H1 (cell line): ENCODE results near the gene SMTNL2. TPM values are rescaled to one million over a fixed set of nuclear protein-coding genes. Genes with fewer than 3 reads are reported as not detected.

ENCODE experiments used
- CTCF ChIA-PET: fragments of 300-600 bp; sonication (Branson Sonifier 250); formaldehyde crosslinking; loops from one replicate; lab custom pipeline; 2021; ENCODE audit not compliant: partially characterized antibody; lab: Charles Lee
- POLR2A ChIA-PET: fragments of 300-600 bp; sonication (Branson Sonifier 250); formaldehyde crosslinking; loops from one replicate; lab custom pipeline; 2021; ENCODE audit warnings: inconsistent platforms; ENCODE audit not compliant: partially characterized antibody; lab: Charles Lee
- DNase-seq, 2 experiments: peaks; one replicate each; pipeline versions ENCODE4 v3.0.0 to v3.0.0-alpha.2; 2010 to 2022; ENCODE audit warnings: low spot score in 2 of 2, low read depth in 1 of 2, mixed read lengths in 1 of 2
- FAIRE-seq: peaks from 2 replicates; lab custom pipeline; 2011; peaks lifted over from hg19 to GRCh38; lab: Jason Lieb, UNC
- H2AFZ ChIP-seq: 2 replicates; pipeline ENCODE4 v1.8.1; 2012; ENCODE audit warnings: low read length, inconsistent platforms
- H2AK5ac ChIP-seq: 2 replicates; pipeline ENCODE4 v1.6.1; 2013; ENCODE audit warnings: low read depth, low read length
- H2BK120ac ChIP-seq: replicated peaks from 2 replicates; pipeline ENCODE3; 2013; ENCODE audit warnings: low read depth, low read length, inconsistent platforms
- H2BK12ac ChIP-seq: 2 replicates; pipeline ENCODE4 v1.6.1; 2013; ENCODE audit warnings: low read depth, low read length
- H2BK15ac ChIP-seq: 2 replicates; pipeline ENCODE4 v1.6.1; 2013; ENCODE audit warnings: low read length
- H2BK20ac ChIP-seq: 2 replicates; pipeline ENCODE4 v1.6.1; 2013; ENCODE audit warnings: low read length
- H2BK5ac ChIP-seq: 2 replicates; pipeline ENCODE4 v1.6.1; 2013; ENCODE audit warnings: low read depth, low read length
- H3K14ac ChIP-seq: 2 replicates; pipeline ENCODE4 v1.6.1; 2013; ENCODE audit warnings: inconsistent platforms; ENCODE audit not compliant: insufficient read length
- H3K18ac ChIP-seq: 2 replicates; pipeline ENCODE4 v1.6.1; 2013; ENCODE audit warnings: low read length; ENCODE audit errors: extremely low read depth
- H3K23ac ChIP-seq: 2 replicates; pipeline ENCODE4 v1.6.1; 2013; ENCODE audit warnings: inconsistent platforms; ENCODE audit not compliant: insufficient read length
- H3K23me2 ChIP-seq: 2 replicates; pipeline ENCODE4 v1.6.1; 2013; ENCODE audit warnings: low read depth, low read length
- H3K27ac ChIP-seq: 2 replicates; pipeline ENCODE4 v1.6.1; 2011; ENCODE audit warnings: low read depth, low read length, inconsistent platforms
- H3K27me3 ChIP-seq, 4 experiments: replicated peaks in 1 of 4; 1 replicate in 1 of 4; 2 replicates in 3 of 4; pipeline versions ENCODE4 v1.6.1 to v1.8.1; 2011 to 2013; ENCODE audit warnings: low read length in 3 of 4, mild to moderate bottlenecking in 3 of 4, inconsistent platforms in 2 of 4, mixed read lengths in 2 of 4, moderate library complexity in 1 of 4; ENCODE audit not compliant: control insufficient read depth in 3 of 4, insufficient read depth in 3 of 4; ENCODE audit errors: extremely low read depth in 1 of 4
- H3K36me3 ChIP-seq, 4 experiments: 2 replicates each; pipeline versions ENCODE4 v1.6.1 to v1.8.1; 2011 to 2013; ENCODE audit warnings: mild to moderate bottlenecking in 4 of 4, low read length in 3 of 4, moderate library complexity in 2 of 4, control low read depth in 1 of 4, inconsistent platforms in 1 of 4; ENCODE audit not compliant: insufficient read depth in 4 of 4, control insufficient read depth in 2 of 4
- H3K4ac ChIP-seq: replicated peaks from 2 replicates; pipeline ENCODE3; 2013; ENCODE audit warnings: low read length, low read depth, mixed read lengths, inconsistent platforms; ENCODE audit not compliant: insufficient read length
- H3K4me1 ChIP-seq, 4 experiments: replicated peaks in 1 of 4; 1 replicate in 1 of 4; 2 replicates in 3 of 4; pipeline versions ENCODE4 v1.6.1 to v1.8.1; 2011 to 2013; ENCODE audit warnings: low read length in 3 of 4, inconsistent platforms in 2 of 4, mixed read lengths in 1 of 4; ENCODE audit not compliant: insufficient read depth in 4 of 4, control insufficient read depth in 3 of 4
- H3K4me2 ChIP-seq, 2 experiments: 2 replicates each; pipeline versions ENCODE4 v1.6.1 to v1.8.1; 2011 to 2013; ENCODE audit warnings: low read depth in 2 of 2, low read length in 2 of 2, control low read depth in 1 of 2, inconsistent platforms in 1 of 2, mild to moderate bottlenecking in 1 of 2; ENCODE audit not compliant: insufficient read depth in 1 of 2
- H3K4me3 ChIP-seq, 4 experiments: fragments of 200-600, 300-600 bp in 1 of 4; sonication (generic), shearing (Covaris generic), sonication (Bioruptor Twin) in 1 of 4; 2 replicates each; pipeline versions ENCODE4 v1.5.1 to v1.8.1; 2011 to 2016; ENCODE audit warnings: low read length in 4 of 4, low read depth in 3 of 4, control low read depth in 2 of 4, inconsistent platforms in 2 of 4, mild to moderate bottlenecking in 2 of 4, mixed read lengths in 1 of 4, moderate library complexity in 1 of 4; ENCODE audit not compliant: insufficient read depth in 2 of 4; ENCODE audit errors: extremely low read depth in 1 of 4
- H3K56ac ChIP-seq: replicated peaks from 2 replicates; pipeline ENCODE3; 2013; ENCODE audit warnings: low read depth, mild to moderate bottlenecking, mixed read lengths, low read length, inconsistent platforms; ENCODE audit not compliant: insufficient read length
- H3K79me1 ChIP-seq: 2 replicates; pipeline ENCODE4 v1.6.1; 2013; ENCODE audit warnings: low read depth, low read length, control low read depth
- H3K79me2 ChIP-seq, 2 experiments: 2 replicates each; pipeline versions ENCODE4 v1.6.1 to v1.8.1; 2012 to 2013; ENCODE audit warnings: low read length in 2 of 2, mild to moderate bottlenecking in 2 of 2, inconsistent platforms in 1 of 2; ENCODE audit not compliant: insufficient read depth in 2 of 2, control insufficient read depth in 1 of 2
- H3K9ac ChIP-seq, 4 experiments: replicated peaks in 1 of 4; 1 replicate in 1 of 4; 2 replicates in 3 of 4; pipeline versions ENCODE4 v1.6.1 to v1.8.1; 2011 to 2013; ENCODE audit warnings: low read depth in 3 of 4, low read length in 3 of 4, control low read depth in 2 of 4, mild to moderate bottlenecking in 2 of 4, moderate library complexity in 2 of 4, inconsistent platforms in 1 of 4; ENCODE audit errors: extremely low read depth in 1 of 4
- H3K9me3 ChIP-seq, 2 experiments: 2 replicates each; pipeline versions ENCODE4 v1.6.1 to v1.8.1; 2012 to 2013; ENCODE audit warnings: mild to moderate bottlenecking in 2 of 2, moderate library complexity in 2 of 2, control low read depth in 1 of 2, inconsistent platforms in 1 of 2, low read depth in 1 of 2, low read length in 1 of 2, mixed read lengths in 1 of 2; ENCODE audit not compliant: insufficient read depth in 2 of 2
- H4K20me1 ChIP-seq, 2 experiments: replicated peaks in 1 of 2; 2 replicates each; pipeline versions ENCODE3 to v1.8.1; 2011 to 2013; ENCODE audit warnings: inconsistent platforms in 2 of 2, low read length in 2 of 2, mild to moderate bottlenecking in 1 of 2; ENCODE audit not compliant: insufficient read depth in 2 of 2, control insufficient read depth in 1 of 2
- H4K5ac ChIP-seq: 2 replicates; pipeline ENCODE4 v1.6.1; 2013; ENCODE audit warnings: low read length, low read depth, mixed read lengths, inconsistent platforms; ENCODE audit not compliant: insufficient read length
- H4K8ac ChIP-seq: 2 replicates; pipeline ENCODE4 v1.8.0; 2013; ENCODE audit warnings: mild to moderate bottlenecking, moderate library complexity, low read length, inconsistent platforms; ENCODE audit not compliant: insufficient read depth; ENCODE audit errors: extremely low read depth
- H4K91ac ChIP-seq: replicated peaks from 2 replicates; pipeline ENCODE3; 2013; ENCODE audit warnings: low read length, mixed read lengths, inconsistent platforms; ENCODE audit not compliant: insufficient read length
- RBBP5 ChIP-seq: IDR thresholded peaks from 2 replicates; pipeline ENCODE4 v1.7.1; 2012; ENCODE audit warnings: low read depth, mild to moderate bottlenecking, inconsistent platforms, low read length, moderate library complexity, borderline replicate concordance
- SAP30 ChIP-seq: fragments of 300-600 bp; sonication (generic); IDR thresholded peaks from 2 replicates; pipeline ENCODE4 v1.7.1; 2012; ENCODE audit warnings: low read length, moderate library complexity, mild to moderate bottlenecking, inconsistent platforms; ENCODE audit not compliant: insufficient read depth, insufficient replicate concordance
- TCF12 ChIP-seq: IDR thresholded peaks from 2 replicates; pipeline ENCODE4 v1.6.1; 2011; ENCODE audit warnings: low read depth, mild to moderate bottlenecking, low read length
- WGBS, 2 experiments: shearing (Covaris generic) in 1 of 2; methylation state at CpG; one replicate each; pipeline versions ENCODE4 v1.1.6 to v1.1.7; 2013 to 2015; ENCODE audit warnings: low lambda C conversion rate in 2 of 2, mixed read lengths in 2 of 2, inconsistent platforms in 1 of 2, low coverage in 1 of 2, missing lambda C conversion rate in 1 of 2; ENCODE audit not compliant: insufficient replicate concordance in 2 of 2, insufficient coverage in 1 of 2, insufficient read length in 1 of 2; ENCODE audit errors: extremely low coverage in 1 of 2, missing lambda C conversion rate in 1 of 2; 5-methylcytosine and 5-hydroxymethylcytosine counted together
- polyA plus RNA-seq, 7 experiments: library from polyadenylated mRNA; depleted of rRNA in 3 of 7; stranded (reverse) in 5 of 7; unstranded in 2 of 7; fragments of >200 nt in 5 of 7; fragments of 200-250 nt in 2 of 7; gene quantifications; 1 replicate in 5 of 7; 2 replicates in 1 of 7; 4 replicates in 1 of 7; pipeline versions ENCODE4 v1.2.1 to v1.2.3, GENCODE V29; 2011 to 2013; ENCODE audit warnings: missing spikeins in 2 of 7, mixed read lengths in 2 of 7
- total RNA-seq: library from RNA; stranded (reverse); fragmentation: NEBNext Ultra II Directional; extraction: Animal tissue kit (Norgen Biotek cat#: 25700); gene quantifications from 2 replicates; pipeline ENCODE4 v1.2.1, GENCODE V29; 2021

The SMTNL2 gene
- total and polyA plus RNA-seq, 2 of the 8 experiments (the other 6 are each of a cell fraction or from before 2014, with no cell fraction given) = 3.6 to 4.5 TPM

DNA sequence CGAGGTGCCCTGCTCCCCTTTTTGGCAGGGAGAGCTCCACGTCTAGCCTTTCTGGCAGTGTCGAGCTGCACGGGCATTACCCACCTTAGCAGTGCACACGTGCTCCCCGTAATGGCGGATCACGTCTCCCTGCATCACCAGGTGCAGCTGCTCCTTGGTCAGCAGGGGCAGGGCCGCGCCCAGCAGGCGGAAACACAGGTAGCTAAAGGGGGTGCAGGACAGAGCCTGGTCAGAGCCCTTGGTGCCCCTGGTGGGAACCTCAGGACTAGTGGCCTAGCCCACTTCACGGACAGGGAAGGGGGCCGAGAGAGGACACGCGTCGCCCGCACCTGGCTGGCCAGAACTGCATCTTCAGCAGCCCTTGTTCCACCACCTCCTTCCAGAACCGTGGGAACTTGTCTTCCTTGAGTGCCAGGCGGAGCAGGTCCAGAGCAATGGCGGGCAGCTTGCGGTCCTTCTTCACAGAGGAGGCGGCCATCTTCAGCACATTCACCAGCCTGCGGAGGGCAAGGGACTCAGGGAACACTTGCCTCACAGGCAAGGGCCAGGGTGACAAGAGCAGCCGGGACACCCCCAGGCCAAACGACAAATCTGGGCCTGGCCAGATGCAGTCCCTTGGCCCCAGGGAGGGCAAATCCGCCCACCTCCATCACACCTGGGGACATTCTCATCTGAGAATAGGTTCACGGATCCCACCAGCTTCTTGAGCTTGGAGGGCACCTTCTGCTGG is 32.4 kb upstream of the SMTNL2 start:
- Histone ChIP-seq H3K79me2 (peaks cover 0 to 21% of the 10 kb centered on the region in 2 experiments; a peak in 3 of 4 replicates), H4K20me1 (peaks cover 9 to 13% of the 10 kb centered on the region in 2 experiments)
- CTCF ChIA-PET = interaction anchor here (0.6 to 3.2 kb wide), 8 partner anchors 14 to 131 kb away, joined by 3 to 15 read pairs (median 3); no protein-coding TSS in a partner anchor

More for the DNA sequence above, 32.4 kb upstream of the SMTNL2 start:
- Histone ChIP-seq H3K14ac (no peak overlapping the region), H3K4me2 (no peak overlapping the region), H2BK20ac (no peak overlapping the region), H2BK15ac (no peak overlapping the region), H2AK5ac (no peak overlapping the region), H3K36me3 (peaks cover 48 to 65% (median 58%) of the 10 kb centered on the region in 4 experiments), H3K4me1 (peaks cover 6 to 17% (median 10%) of the 10 kb centered on the region in 4 experiments; a peak in 6 of 7 replicates), H3K9ac (no peak overlapping the region), H3K18ac (no peak overlapping the region), H3K23ac (no peak overlapping the region), H3K4me3 (no peak overlapping the region), H3K79me1 (peaks cover 13% of the 10 kb centered on the region), H2BK120ac (no peak overlapping the region), H4K91ac (no peak overlapping the region), H4K5ac (no peak overlapping the region), H3K27ac (no peak overlapping the region), H3K4ac (no peak overlapping the region), H3K23me2 (peaks cover 14% of the 10 kb centered on the region; the same call in 1 of the 2 replicates), H2AFZ (no peak overlapping the region), H3K9me3 (no peaks in the 10 kb centered on the region), H2BK12ac (no peak overlapping the region), H3K56ac (no peak overlapping the region), H3K27me3 (no peaks in the 10 kb centered on the region), H4K8ac (peak overlapping the region; percentile 20; the same call in 1 of the 2 replicates), H2BK5ac (no peak overlapping the region)
- no peak for TF ChIP-seq RBBP5
- no peak for TF ChIP-seq SAP30
- no peak for TF ChIP-seq TCF12
- no peak for FAIRE-seq
- DNase-seq = no peak
- WGBS, 2 experiments = 93% methylated on average over 26 of the region's 27 CpGs; no CpG with 5 or more reads in 1 of the 2 experiments
- POLR2A ChIA-PET = interaction anchor here (0.6 to 32.8 kb wide), 4 partner anchors 8 to 59 kb away, joined by 3 to 546 read pairs (median 5); partner anchors contain the start of gene GGT6
